Liver (tissue), 9 donors: Measurements from ENCODE around the gene FGR. TPM values are rescaled to one million over a fixed set of nuclear protein-coding genes. Genes with fewer than 3 reads are reported as not detected.

Experiments used
- DNase-seq: peaks from one replicate; pipeline ENCODE4 v3.0.0-alpha.2; 2017; ENCODE audit warnings: low spot score
- H3K27ac ChIP-seq, 2 donors: one replicate each; pipeline ENCODE4 v1.7.0; 2013; ENCODE audit warnings: inconsistent platforms in 2 of 2, low read length in 2 of 2, control low read depth in 1 of 2, low read depth in 1 of 2, mild to moderate bottlenecking in 1 of 2
- H3K27me3 ChIP-seq, 4 donors: one replicate each; pipeline versions ENCODE4 v1.6.1 to v1.7.0; 2013; ENCODE audit warnings: low read length in 3 of 4, inconsistent platforms in 1 of 4, mild to moderate bottlenecking in 1 of 4, moderate library complexity in 1 of 4; ENCODE audit not compliant: control insufficient read depth in 4 of 4, insufficient read depth in 4 of 4
- H3K36me3 ChIP-seq, 4 donors: one replicate each; pipeline versions ENCODE4 v1.6.1 to v1.7.0; 2013; ENCODE audit warnings: low read length in 3 of 4, mild to moderate bottlenecking in 3 of 4, low read depth in 1 of 4, moderate library complexity in 1 of 4; ENCODE audit not compliant: control insufficient read depth in 4 of 4, insufficient read depth in 3 of 4
- H3K4me1 ChIP-seq, 4 donors: one replicate each; pipeline versions ENCODE4 v1.6.1 to v1.7.0; 2013; ENCODE audit warnings: low read length in 3 of 4, mild to moderate bottlenecking in 3 of 4, moderate library complexity in 1 of 4; ENCODE audit not compliant: control insufficient read depth in 4 of 4, insufficient read depth in 4 of 4
- H3K4me3 ChIP-seq, 3 donors: one replicate each; pipeline versions ENCODE4 v1.6.1 to v1.7.0; 2013; ENCODE audit warnings: low read length in 3 of 3, control low read depth in 1 of 3, low read depth in 1 of 3, mild to moderate bottlenecking in 1 of 3
- H3K9ac ChIP-seq, 2 donors: one replicate each; pipeline ENCODE4 v1.7.0; 2013; ENCODE audit warnings: low read length in 2 of 2, mild to moderate bottlenecking in 2 of 2, moderate library complexity in 2 of 2, control low read depth in 1 of 2, low read depth in 1 of 2
- H3K9me3 ChIP-seq, 4 donors: one replicate each; pipeline versions ENCODE4 v1.6.1 to v1.7.0; 2013; ENCODE audit warnings: low read length in 3 of 4; ENCODE audit not compliant: control insufficient read depth in 4 of 4
- ATF3 ChIP-seq: IDR thresholded peaks from 2 replicates; pipeline ENCODE4 v1.6.1; 2016; ENCODE audit warnings: antibody characterized with exemption
- FOXA2 ChIP-seq: IDR thresholded peaks from 2 replicates; pipeline ENCODE4 v1.6.1; 2016; ENCODE audit warnings: antibody characterized with exemption
- GABPA ChIP-seq, 2 donors: IDR thresholded peaks in 1 of 2; conservative IDR thresholded peaks in 1 of 2; 2 replicates each; pipeline ENCODE4 v1.6.1; 2016; ENCODE audit warnings: antibody characterized with exemption in 2 of 2, mild to moderate bottlenecking in 1 of 2, moderate library complexity in 1 of 2
- HNF4A ChIP-seq, 2 donors: conservative IDR thresholded peaks; 2 replicates each; pipeline ENCODE4 v1.6.1; 2016; ENCODE audit warnings: antibody characterized with exemption in 2 of 2, mild to moderate bottlenecking in 2 of 2
- HNF4G ChIP-seq: IDR thresholded peaks from 2 replicates; pipeline ENCODE4 v1.6.1; 2016; ENCODE audit warnings: antibody characterized with exemption
- JUND ChIP-seq, 2 donors: IDR thresholded peaks; 2 replicates each; pipeline ENCODE4 v1.6.1; 2016; ENCODE audit warnings: antibody characterized with exemption in 2 of 2
- NR2F2 ChIP-seq: IDR thresholded peaks from 2 replicates; pipeline ENCODE4 v1.6.1; 2016; ENCODE audit warnings: antibody characterized with exemption
- RAD21 ChIP-seq, 2 donors: IDR thresholded peaks; 2 replicates each; pipeline ENCODE4 v1.6.1; 2016; ENCODE audit warnings: antibody characterized with exemption in 2 of 2, mild to moderate bottlenecking in 2 of 2
- SP1 ChIP-seq: IDR thresholded peaks from 2 replicates; pipeline ENCODE4 v1.6.1; 2018; ENCODE audit warnings: antibody characterized with exemption, mild to moderate bottlenecking
- TAF1 ChIP-seq: conservative IDR thresholded peaks from 2 replicates; pipeline ENCODE4 v1.6.1; 2016; ENCODE audit warnings: antibody characterized with exemption, mild to moderate bottlenecking
- YY1 ChIP-seq: IDR thresholded peaks from 2 replicates; pipeline ENCODE4 v1.6.1; 2016; ENCODE audit warnings: antibody characterized with exemption, mild to moderate bottlenecking
- ZBTB33 ChIP-seq: IDR thresholded peaks from 2 replicates; pipeline ENCODE4 v1.6.1; 2016; ENCODE audit warnings: antibody characterized with exemption
- whole genome bisulfite sequencing: extraction: QIAGEN DNeasy Blood & Tissue Kit; methylation state at CpG from one replicate; pipeline ENCODE4 v1.1.7; 2013; 5-methylcytosine and 5-hydroxymethylcytosine counted together
- polyA plus RNA-seq, 2 donors: library from polyadenylated mRNA; stranded (reverse) in 1 of 2; unstranded in 1 of 2; fragments of 200-250 nt in 1 of 2; fragments of >200 nt in 1 of 2; fragmentation: Nextera tagmentation in 1 of 2; extraction: Ambion mirVana in 1 of 2; gene quantifications; one replicate each; pipeline versions ENCODE4 v1.2.1 to v1.2.3, GENCODE V29; 2013 to 2015
- total RNA-seq, 2 donors: library from RNA; depleted of rRNA; stranded (reverse); fragments of >200 nt; gene quantifications; one replicate each; pipeline ENCODE4 v1.2.3, GENCODE V29; 2014
- TF ChIP-seq, protein P1 (sequence below): IDR thresholded peaks from 2 replicates; pipeline ENCODE4 v1.6.1; 2016; ENCODE audit warnings: antibody characterized with exemption, mild to moderate bottlenecking
- TF ChIP-seq, protein P2 (sequence below): fragments of 150-350 bp; IDR thresholded peaks from 2 replicates; pipeline ENCODE4 v1.5.1; 2017; ENCODE audit warnings: improper control_type of control experiment, low read depth, low read length; ENCODE audit not compliant: missing input control
- donor health status: healthy.
- donor health status: healthy.
- donor health status: healthy.
- donor health status: healthy.
- donor health status: healthy.

Gene FGR
- 10 to 100 TPM in 1 of 2 donors, 1 to 10 TPM in 1; 7.8 to 20.2 TPM for total RNA-seq
- 1 to 10 TPM; 2.8 to 4.6 TPM for polyA plus RNA-seq

GRCh38 chr1:27634985-27635367, at the start of gene FGR:
Gene FGR, minus strand, starts transcription at chr1:27635185. Its CDS starts 11,269 bp downstream, at chr1:27623916.
- no peaks in the 10 kb centered on the region for H3K27me3 ChIP-seq

DNA sequence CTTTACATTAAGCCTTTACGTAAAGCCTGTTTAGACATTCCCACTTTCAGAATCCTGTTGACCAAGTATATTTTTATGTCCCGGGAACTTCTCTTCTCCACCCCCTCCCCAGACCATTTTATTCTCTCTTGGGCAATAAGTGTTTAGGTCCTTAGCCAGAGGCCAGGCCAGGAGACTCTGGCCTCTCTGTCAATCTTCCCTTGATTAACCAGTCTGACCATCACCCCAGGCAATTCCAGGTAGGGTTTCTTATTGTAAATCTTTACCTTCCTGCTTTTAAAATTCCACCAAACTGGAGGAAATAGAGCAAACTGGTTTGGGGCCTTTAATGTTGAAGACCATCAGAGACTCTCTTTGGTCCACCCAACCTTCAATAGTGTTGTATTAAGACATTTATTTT, 49.2 kb upstream of the FGR start:
- WGBS, result 93% methylated on average over 2 of the region's 2 CpGs
- Histone ChIP-seq H3K27ac (no peak overlapping the region), H3K27me3 (no peaks in the 10 kb centered on the region), H3K36me3 (no peaks in the 10 kb centered on the region), H3K4me3 (no peak overlapping the region), H3K4me1 (no peaks in the 10 kb centered on the region), H3K9me3 (peaks cover 0 to 7% (median 2%) of the 10 kb centered on the region in 4 donors), H3K9ac (no peak overlapping the region)
- DNase-seq, result no peak
- TF ChIP-seq HNF4A (conservative IDR thresholded peaks at IDR 0.05), result no peak
- no peak for TF ChIP-seq TAF1
- TF ChIP-seq HNF4G, result no peak
- TF ChIP-seq GABPA (IDR thresholded peaks at IDR 0.05 in 1 of 2, conservative IDR thresholded peaks at IDR 0.05 in 1 of 2), result no peak
- TF ChIP-seq YY1, result no peak
- TF ChIP-seq SP1, result no peak
- TF ChIP-seq, protein P1, sequence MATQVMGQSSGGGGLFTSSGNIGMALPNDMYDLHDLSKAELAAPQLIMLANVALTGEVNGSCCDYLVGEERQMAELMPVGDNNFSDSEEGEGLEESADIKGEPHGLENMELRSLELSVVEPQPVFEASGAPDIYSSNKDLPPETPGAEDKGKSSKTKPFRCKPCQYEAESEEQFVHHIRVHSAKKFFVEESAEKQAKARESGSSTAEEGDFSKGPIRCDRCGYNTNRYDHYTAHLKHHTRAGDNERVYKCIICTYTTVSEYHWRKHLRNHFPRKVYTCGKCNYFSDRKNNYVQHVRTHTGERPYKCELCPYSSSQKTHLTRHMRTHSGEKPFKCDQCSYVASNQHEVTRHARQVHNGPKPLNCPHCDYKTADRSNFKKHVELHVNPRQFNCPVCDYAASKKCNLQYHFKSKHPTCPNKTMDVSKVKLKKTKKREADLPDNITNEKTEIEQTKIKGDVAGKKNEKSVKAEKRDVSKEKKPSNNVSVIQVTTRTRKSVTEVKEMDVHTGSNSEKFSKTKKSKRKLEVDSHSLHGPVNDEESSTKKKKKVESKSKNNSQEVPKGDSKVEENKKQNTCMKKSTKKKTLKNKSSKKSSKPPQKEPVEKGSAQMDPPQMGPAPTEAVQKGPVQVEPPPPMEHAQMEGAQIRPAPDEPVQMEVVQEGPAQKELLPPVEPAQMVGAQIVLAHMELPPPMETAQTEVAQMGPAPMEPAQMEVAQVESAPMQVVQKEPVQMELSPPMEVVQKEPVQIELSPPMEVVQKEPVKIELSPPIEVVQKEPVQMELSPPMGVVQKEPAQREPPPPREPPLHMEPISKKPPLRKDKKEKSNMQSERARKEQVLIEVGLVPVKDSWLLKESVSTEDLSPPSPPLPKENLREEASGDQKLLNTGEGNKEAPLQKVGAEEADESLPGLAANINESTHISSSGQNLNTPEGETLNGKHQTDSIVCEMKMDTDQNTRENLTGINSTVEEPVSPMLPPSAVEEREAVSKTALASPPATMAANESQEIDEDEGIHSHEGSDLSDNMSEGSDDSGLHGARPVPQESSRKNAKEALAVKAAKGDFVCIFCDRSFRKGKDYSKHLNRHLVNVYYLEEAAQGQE, result no peak
- no peak for TF ChIP-seq ATF3
- TF ChIP-seq NR2F2, result no peak

More at GRCh38 chr1:27634985-27635367, at the start of gene FGR:
- peak within 1 kb of the TSS; percentile 71 to 75 for H3K27ac ChIP-seq
- H3K36me3 ChIP-seq, result no peaks in the 10 kb centered on the region
- 41% methylated on average over 28 of the region's 28 CpGs for WGBS
- H3K9me3 ChIP-seq, result no peaks in the 10 kb centered on the region
- H3K4me3 ChIP-seq, result peak within 1 kb of the TSS in 2 of 3 donors; percentile 19 to 33
- DNase-seq, result no peak
- peak within 1 kb of the TSS; percentile 12 to 48 for H3K9ac ChIP-seq
- TF ChIP-seq ZBTB33 (no peak), FOXA2 (no peak), JUND (IDR thresholded peaks at IDR 0.05) (no peak), RAD21 (IDR thresholded peaks at IDR 0.05) (no peak)
- TF ChIP-seq, protein P1, result no peak
- TF ChIP-seq, protein P2, sequence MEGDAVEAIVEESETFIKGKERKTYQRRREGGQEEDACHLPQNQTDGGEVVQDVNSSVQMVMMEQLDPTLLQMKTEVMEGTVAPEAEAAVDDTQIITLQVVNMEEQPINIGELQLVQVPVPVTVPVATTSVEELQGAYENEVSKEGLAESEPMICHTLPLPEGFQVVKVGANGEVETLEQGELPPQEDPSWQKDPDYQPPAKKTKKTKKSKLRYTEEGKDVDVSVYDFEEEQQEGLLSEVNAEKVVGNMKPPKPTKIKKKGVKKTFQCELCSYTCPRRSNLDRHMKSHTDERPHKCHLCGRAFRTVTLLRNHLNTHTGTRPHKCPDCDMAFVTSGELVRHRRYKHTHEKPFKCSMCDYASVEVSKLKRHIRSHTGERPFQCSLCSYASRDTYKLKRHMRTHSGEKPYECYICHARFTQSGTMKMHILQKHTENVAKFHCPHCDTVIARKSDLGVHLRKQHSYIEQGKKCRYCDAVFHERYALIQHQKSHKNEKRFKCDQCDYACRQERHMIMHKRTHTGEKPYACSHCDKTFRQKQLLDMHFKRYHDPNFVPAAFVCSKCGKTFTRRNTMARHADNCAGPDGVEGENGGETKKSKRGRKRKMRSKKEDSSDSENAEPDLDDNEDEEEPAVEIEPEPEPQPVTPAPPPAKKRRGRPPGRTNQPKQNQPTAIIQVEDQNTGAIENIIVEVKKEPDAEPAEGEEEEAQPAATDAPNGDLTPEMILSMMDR, result no peak
- H3K4me1 ChIP-seq, result peaks cover 0 to 10% (median 3%) of the 10 kb centered on the region in 4 donors
